Putamen (tissue), 1 donor: ENCODE data around the gene FAM181A.

Experiments used
- DNase-seq: peaks from one replicate; pipeline ENCODE4 v3.0.0-alpha.2; 2016; ENCODE audit warnings: low spot score

The FAM181A gene

DNA sequence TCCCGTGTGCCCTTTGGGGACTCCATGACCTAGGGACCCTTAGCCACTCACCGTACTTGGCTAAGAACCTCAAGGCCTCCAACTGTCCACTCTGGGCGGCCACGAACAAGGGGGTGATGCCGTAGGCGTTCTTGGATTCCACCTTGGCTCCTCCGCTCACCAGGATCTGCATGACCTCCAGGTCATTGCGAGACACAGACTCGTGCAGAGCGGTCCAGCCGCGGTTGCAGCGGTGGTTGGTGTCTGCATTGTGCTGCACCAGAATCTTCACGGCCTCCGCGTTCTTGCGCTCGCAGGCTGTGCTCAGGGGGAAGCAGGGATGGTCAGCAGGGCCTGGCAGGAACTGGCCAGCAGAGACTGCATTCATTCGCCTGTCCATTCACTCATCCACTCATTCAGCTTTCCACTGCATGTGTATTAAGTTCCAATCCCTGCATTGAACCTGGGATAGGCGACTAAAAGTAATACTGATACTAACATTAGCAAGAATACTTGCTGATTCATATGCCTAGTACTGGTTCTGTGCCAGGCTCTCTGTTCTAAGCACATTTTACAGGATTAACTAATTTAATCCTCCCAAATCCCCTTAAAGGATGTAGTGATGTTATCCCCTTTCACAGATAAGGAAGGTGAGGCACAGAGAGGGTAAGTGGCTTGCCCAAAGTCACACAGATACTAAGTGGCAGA lies 23.9 kb downstream of the FAM181A start:
- DNase-seq: no peak

DNA sequence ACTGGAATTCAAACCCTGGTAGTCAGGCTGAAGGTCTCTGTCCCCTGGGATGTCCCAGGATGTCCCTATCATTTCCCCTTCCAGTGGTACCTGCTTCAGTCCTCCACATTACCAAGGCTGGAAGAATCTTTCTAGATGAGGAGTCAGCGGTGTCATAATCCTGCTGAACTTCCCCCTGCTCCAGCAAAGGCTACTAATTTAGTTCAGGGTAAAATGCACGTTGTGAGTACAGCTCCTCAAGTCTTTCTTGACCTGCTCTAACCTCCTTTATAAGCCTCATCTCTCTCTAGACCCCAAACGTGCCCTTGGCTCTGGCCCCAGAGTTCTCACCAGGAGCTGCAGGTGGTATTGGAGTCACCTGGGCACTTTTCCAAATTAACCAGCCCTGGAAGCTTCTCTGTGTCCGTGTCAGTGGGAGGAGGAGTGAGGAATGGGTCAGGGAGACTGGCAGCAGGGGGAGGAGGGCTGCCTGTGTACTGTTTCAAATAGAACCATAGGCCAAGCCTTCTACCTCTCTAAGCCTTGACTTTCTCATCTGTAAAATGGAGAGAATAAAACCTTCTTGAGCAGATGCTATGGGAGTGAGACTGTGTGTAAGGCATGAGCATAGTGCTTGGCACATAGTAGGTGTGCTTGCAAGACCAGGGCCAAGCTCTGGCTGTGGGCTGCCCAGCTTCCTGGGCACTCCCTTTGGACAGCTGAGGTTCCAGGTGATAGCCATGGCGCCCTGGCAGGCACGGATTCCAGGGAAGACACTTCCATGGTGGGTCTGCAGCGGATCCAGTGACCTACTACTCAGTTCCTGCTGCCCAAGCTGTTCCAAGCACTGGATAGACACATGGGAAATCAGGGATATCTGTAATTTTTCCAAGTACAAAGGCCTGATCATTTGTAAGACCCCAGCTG lies 24.7 kb downstream of the FAM181A start:
- no peak for DNase-seq

DNA sequence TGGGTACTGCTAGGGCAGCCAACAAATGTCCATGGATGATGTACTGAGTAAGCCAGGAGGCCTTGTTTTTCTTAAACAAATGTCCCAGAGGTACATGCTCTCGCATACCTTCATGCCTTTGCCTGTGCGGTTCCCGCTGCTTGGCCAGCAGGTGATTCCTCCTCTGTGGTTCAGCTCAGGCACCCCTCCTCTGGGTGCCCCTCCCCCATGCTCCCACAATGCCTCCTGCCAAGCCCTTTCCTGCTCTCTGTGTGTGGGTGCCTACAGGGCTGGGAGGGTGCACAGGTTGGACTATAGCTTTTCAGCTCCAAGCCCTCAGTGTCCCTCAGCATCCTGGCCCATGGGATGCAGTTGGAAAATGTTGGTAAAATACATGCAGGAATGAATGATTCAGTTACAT lies 25.7 kb downstream of the FAM181A start:
- DNase-seq: no peak

DNA sequence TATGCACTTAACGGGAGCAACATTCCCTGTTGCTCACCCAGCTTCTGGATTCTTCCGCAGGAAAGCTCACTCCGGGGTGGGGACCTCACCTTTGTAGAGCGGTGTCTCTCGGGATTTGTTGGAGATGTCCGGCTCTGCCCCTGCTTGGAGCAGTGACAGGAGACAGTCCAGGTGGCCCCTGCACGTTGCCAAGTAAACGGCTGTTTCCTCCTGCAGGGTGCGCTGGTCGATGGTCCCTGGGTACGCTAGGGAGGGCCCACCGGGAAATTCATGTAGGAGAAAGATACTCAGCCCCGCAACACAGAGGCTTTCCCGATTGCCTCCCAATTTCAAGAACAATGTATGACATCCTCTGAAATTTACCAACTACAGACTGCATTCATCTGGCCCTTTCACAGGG lies 26.1 kb downstream of the FAM181A start:
- no peak for DNase-seq

DNA sequence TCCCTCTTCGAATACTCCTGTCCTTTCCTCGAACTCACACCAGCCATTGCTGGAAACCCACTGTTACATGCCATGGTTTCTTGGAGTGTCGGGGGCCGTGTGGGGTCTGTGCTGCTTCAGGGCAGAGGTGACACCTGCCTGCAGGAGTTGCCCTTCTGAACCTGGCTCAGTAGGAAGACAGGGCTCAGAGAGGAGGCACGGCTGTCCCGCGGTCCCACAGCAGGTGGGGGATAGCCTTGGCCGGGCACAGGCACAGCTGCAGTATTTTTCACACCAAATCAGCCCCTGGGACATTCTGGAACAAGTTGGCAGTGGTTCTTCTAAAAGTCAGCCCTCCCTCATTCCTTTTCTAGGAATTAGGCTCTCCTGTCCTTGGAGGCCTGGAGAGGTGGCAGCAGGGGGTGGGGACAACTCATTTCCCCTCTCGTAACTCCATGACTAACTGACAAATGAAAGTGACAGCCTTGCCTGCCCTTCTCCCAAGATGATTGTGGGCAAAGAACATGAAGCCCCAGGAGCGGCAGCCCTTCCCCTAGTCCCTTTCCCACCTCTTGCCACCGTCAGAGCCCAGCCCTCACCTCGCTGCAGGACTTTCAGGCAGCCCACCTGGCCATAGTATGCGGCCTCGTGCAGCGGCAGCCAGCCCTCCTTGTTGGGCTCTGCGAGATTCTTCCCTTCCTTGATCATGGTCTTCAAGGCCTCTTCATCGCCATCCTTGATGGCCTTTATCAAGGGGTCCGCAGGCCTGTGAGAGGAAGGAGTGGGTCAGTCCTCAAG lies 26.8 kb downstream of the FAM181A start:
- DNase-seq: no peak

DNA sequence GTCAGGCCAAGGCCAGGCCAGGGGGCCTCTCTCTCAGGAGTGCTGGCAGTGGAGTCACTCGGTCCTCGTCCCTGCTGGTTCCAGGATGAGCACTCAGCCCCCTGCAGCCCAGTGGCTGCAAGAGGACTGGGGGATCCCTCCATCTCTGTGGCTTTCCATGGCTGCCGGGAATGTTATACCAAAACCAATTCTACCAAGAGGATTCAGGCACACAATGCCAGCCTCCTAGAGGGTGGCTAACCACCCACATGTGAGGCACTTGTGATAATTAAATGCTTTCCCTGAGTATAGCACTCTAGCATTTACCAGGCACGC lies 27.3 kb downstream of the FAM181A start:
- DNase-seq: no peak

DNA sequence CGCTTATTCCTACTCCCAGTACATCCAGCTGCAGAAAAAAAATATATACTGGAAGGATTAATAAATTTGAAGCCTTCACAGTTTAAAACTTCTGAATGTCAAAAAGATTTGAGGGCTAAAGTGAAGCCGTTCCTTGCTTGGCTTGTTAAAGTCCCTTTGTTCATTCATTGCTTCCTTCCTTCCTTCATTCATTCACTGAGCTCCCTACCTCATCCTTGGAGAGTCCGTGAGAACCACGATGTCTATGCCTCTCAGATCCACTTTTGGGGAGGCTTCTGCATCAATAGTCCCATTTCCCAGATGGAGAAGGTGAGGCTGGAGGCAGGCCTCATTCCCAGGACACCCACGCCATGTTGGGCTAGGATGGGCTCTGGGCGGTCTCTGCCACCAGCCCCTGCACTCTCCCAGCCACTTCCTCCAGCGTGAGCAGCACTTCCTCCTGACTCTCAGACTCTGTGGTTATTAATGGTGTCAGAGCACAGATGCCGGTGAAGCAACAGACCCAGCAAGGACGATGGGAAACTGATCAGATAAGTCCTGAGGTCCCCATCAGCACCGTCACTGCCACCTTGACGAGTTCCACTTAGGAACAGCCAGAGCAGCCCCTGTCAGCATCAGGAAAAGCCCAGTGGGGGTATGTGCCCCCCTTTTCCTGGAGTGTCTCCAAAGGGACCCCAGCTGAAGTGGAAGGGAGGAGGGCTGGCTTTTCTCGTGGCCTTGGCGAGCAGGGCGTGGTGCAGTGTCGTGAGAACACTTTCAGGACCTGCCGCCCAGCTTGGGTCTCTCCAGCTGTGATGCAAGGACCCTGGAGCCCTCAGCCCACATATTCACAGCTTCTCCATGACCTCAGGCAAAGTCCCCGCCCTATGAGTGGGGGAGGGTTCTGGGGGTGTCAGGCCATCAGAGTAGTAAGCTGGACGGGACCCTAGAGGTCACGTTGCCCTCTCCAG lies 28.0 kb downstream of the FAM181A start:
- DNase-seq: no peak

DNA sequence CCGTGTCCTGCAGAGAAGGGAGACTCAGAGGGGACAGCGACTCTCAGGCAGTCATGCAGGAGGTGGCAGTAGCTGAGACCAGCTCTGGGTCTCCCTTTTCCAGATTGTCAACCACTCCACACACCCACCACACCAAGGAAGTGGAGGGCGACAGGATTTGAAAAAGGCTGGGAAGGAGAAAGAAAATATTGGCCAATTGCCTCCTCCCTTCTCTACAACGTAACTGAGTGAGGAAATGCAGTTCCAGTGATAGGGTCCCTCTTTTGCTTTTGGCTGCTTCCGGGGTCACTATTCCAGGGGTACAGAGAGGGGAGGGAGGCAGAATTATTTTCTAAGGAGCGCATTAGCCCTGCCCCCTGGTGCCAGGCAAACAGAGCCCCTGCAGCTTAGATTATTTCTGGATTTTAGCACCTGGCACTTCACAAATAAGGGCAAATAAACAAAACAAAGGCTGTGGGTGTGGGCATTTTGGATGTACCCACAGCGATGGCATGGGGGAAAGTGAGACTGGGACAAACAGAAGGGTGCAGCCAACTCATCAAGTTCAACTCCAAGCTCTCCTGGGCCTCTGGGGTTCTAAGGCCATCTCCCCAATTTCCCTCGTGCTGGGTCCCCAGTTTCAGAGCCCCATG lies 28.8 kb downstream of the FAM181A start:
- no peak for DNase-seq

DNA sequence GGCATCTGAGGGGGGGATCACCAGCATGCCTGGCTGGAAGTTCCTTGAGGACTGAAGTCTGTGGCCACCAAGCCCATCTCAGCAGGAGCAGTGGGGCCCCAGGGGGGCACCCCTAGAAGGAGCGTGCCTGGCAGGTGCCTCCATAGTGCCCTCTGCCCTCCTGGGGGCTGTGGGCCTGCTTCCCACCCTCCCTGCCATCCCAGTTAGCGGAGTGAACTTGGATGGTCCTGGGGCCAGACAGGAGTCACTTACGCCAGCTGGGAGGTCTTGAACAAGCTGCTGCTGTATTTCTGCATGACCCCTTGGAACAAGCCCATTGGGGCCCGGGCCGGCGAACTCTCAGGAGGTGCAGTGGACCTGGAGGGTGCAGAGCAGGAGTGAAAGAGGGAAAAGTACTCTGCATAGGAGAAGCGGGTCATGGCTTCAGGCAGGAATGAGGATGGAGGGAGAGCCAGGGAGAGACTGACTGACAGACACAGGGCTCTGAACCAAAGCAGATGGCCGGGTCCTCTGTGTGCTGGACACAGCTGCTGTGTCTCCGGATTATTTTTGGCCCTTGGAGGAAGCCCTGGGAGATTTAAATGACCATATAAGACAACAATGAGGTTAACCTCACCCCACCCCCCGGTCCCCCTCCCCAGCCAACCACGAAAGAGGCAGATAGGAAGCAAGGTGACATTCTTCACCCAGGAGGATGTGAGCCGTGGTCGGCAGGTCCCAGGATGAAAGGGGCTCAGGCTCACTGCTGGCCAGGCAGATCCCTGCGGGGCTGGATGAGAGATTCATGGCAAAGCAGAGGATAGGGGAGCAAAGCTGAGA lies 29.6 kb downstream of the FAM181A start:
- DNase-seq: no peak

DNA sequence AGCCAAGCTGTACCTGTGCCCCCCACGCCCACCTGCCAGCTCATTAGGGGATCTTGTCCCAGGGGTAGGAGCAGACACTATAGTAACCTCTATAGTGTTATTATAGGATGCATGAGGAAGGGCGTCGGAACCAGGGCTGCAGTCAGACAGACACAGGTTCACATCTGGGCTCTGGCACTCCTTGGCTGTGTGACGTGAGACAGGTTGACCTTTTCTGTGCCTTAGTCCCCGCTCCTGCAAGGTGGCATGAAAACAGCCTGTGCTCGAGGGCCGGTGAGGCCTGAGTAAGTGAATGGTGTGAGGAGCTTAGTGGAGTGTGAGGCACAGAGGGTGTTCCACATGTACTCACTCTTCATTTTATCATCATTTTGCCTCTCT lies 30.2 kb downstream of the FAM181A start:
- DNase-seq: no peak

DNA sequence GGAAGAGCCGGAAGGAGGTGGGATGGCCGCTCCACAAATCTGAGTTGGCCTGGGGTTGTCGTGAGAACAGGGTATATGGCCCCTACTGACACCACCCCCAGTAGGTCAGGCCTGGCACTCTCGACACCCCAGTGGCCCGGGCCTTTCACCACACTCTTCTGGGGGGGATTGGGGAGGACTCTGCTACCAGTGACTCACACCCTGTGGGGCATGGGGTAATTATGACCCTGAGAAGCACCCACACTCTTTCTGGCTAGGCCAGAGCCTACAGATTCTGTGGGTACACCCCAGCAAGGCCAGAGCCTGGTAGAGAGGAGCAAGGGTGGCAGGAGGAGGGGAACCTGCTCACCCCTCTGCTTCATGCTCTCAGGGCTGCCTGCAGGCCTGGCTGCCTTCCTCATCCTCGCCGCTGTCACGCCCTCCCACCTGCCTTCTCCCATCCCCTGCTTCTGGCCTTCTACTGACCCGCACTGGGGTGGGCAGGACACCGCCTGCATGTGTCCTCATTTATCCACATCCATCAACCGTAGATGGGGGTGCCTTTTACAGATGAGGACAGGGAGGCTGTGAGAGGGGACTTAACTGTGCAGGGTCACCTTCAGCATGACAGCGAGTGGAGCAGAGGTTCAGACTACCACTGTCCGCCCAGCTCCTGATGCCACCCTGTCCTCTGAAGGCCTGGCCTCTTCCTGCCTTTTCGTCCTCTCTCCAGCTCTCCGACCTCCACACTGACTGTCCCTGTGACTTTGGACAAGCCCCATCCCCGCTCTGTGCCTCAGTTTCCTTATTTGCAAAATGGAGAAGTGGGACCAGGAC lies 30.8 kb downstream of the FAM181A start:
- DNase-seq: no peak

DNA sequence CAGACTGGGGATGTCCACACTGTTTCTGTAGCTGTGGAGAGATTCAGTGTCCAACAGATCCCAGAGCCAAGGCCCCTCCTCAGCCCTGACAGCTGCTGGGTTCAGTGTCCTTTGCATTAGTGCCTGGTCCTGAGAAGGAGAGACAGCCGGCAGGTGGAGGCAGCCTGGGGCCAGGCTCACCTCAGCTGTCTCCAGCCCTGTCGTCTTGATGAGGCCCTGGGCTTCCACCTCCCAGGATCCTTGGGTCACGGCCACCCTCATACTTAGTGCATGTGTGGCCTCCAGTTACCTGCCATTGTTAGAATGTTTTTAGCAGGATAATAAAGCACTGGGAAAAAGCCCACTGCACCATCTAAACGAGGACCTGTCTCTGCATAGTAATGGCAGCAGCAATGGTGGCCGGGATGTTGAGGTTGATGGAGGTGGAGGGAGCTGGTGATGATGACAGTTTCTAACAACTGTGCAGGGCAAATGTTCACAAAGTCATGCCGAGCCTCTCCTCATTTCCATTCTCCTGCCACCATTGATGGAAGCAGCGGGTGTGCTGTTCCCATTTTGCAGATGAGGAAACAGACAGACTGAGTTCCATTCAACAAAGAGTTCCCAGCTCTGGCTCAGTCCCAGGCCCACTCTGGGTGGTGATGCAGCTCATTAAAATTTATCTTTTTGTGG lies 31.6 kb downstream of the FAM181A start:
- no peak for DNase-seq

DNA sequence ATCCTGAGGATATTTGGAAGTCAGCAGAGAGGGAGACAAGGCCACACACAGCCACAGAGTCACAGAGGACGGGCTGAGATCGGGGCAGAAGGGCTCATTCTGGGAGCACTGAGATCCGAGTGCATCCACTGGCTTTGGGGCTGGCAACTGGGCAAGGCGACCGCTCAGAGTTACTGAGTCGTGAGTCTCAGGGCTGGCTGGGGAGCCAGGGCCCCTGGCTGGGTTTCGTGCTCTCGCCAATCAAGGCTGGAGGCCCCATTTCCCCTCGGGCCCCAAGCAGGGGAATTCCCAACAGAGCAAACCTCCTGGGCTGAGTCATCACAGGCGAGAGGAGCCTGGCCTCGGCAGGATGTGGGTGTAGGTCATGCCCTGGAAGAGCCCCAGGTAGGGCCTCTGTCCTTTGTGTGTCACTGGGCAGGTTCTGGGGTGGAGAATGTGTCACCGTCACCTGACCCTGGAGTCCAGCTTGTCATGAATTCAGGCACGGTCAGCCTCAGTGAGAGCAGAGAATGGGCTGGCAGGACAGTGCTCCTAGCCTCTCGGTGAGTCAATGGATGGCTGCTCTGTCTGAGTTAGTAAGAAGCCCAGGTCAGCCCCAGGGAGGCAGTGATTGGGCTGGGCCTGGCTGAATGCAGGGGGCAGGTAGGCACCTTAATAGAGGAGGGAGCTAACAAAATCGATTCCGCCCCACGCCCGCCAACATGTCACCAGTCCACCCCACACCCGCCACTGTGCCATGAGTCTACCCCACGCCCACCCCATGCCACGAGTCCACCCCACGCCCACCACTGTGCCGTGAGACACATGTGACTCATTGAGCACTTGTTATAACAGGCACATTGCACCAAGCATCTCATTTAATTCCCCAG lies 32.3 kb downstream of the FAM181A start:
- DNase-seq: no peak

DNA sequence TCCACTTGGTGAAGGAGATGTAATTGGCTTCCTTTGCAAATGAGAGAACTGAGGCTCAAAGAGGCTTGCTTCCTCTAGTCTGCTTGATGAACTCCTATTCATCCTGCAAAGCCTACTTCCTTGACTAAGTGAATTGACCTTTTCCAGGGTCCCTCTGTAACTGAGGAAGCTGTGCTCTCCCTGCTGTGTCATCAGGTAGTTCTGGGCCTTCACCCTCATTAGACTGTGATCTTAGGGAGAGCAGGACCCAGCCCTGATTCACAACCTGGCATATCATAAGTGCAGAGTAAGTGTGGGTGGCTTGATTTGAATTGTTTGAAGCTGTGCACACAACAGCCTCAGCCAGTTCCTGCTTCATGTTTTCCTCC lies 32.9 kb downstream of the FAM181A start:
- DNase-seq: no peak

DNA sequence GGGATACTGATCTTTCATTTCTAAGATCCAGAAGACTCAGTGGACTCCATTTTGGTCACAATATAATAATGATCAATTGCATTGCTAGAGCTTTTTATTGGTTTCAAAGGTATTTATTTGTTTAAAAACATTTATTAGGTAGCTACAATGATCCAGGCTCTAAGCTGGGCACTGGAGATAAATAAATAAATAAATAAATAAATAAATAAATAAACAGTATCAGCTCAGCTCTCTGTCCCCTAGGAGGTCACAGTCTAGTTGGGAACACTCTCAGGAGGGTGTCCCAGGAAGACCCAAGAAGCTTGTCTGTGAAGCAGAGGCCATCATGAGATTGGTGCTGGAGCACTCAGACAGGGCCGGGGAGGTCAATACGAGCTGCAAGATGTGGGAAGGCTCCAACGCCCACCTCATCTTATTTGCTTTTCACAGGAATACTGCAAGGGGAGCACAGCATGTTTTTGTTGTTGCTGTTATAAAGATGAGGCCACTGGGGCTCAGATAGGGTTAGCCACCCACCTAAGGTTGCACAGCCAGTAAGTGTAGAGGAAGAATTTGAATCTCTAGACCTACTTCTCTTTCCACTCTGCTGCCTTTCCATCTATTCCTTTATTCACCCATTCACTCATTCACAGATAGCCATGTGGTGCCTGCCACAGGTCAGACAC lies 33.8 kb downstream of the FAM181A start:
- no peak for DNase-seq

DNA sequence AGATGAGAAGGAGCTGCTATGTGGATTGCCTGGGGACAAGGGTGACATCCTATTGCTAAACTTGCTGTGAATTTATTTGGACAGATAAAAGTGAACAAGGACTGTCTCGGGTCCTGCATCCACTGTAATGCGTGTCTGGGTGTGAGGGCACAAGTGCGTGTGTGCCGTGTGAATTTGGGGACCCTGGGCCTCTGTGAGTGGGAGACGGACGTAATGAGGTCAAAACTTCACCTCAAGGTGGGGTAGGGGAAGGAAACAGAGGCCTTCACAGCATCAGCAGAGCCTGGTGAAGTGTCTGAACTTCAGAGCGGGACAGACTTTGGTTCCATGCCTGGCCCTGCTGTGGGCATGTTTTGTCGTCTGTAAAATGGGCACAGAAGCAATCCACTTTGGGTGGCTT lies 34.5 kb downstream of the FAM181A start:
- DNase-seq: no peak
